IMR-90 (cell line): ENCODE results near the gene FSTL5.

Source experiments
- BHLHE40 ChIP-seq: fragments of 150-350 bp; IDR thresholded peaks from 2 replicates; pipeline ENCODE4 v1.6.1; 2016; ENCODE audit warnings: mild to moderate bottlenecking, low read depth, low read length
- CHD1 ChIP-seq: IDR thresholded peaks from 2 replicates; pipeline ENCODE4 v1.6.1; 2012; ENCODE audit warnings: low read depth, low read length, improper control_type of control experiment
- MAZ ChIP-seq: IDR thresholded peaks from 2 replicates; pipeline ENCODE4 v1.6.1; 2012; ENCODE audit warnings: low read depth, mild to moderate bottlenecking, low read length, improper control_type of control experiment, moderate library complexity, borderline replicate concordance
- MXI1 ChIP-seq: IDR thresholded peaks from 2 replicates; pipeline ENCODE4 v1.6.1; 2012; ENCODE audit warnings: low read depth, mild to moderate bottlenecking, low read length, moderate library complexity, borderline replicate concordance
- NFE2L2 ChIP-seq: fragments of 150-350 bp; IDR thresholded peaks from 2 replicates; pipeline ENCODE4 v1.6.1; 2016; ENCODE audit warnings: low read depth, mild to moderate bottlenecking, low read length
- POLR2A ChIP-seq: IDR thresholded peaks from 2 replicates; pipeline ENCODE4 v1.6.1; 2012; ENCODE audit warnings: mild to moderate bottlenecking, low read depth, low read length
- RAD21 ChIP-seq: IDR thresholded peaks from 2 replicates; pipeline ENCODE4 v1.6.1; 2012; ENCODE audit warnings: low read length, improper control_type of control experiment
- RCOR1 ChIP-seq: IDR thresholded peaks from 2 replicates; pipeline ENCODE4 v1.6.1; 2012; ENCODE audit warnings: mild to moderate bottlenecking, low read length, improper control_type of control experiment; ENCODE audit not compliant: insufficient replicate concordance
- RFX5 ChIP-seq: IDR thresholded peaks from 2 replicates; pipeline ENCODE4 v1.8.0; 2012; ENCODE audit warnings: low read depth, mild to moderate bottlenecking, low read length, moderate library complexity
- SMC3 ChIP-seq: fragments of 150-350 bp; IDR thresholded peaks from 2 replicates; pipeline ENCODE4 v1.6.1; 2016; ENCODE audit warnings: low read depth, mild to moderate bottlenecking, antibody characterized with exemption, low read length, moderate library complexity
- TF ChIP-seq, protein P1 (sequence below): conservative IDR thresholded peaks from 2 replicates; pipeline ENCODE4 v1.5.1; 2012; ENCODE audit warnings: mild to moderate bottlenecking, low read depth, low read length, improper control_type of control experiment

DNA sequence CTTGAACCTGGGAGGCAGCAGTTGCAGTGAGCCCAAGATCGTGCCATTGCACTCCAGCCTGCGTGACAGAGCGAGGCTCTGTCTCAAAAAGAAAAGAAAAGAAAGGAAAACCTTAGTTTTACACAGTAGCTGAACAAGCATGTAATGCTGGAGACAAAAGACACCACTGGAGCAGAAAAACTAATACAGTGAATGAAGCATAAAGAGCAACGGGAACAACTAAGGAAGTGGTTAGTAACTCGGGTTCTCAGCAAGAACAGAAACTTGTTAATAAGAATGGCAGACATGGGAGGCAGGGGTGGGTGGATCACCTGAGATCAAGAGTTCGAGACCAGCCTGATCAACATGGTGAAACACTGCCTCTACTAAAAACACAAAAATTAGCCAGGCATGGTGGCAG lies 263.7 kb downstream of the FSTL5 start:
- TF ChIP-seq, protein P1, sequence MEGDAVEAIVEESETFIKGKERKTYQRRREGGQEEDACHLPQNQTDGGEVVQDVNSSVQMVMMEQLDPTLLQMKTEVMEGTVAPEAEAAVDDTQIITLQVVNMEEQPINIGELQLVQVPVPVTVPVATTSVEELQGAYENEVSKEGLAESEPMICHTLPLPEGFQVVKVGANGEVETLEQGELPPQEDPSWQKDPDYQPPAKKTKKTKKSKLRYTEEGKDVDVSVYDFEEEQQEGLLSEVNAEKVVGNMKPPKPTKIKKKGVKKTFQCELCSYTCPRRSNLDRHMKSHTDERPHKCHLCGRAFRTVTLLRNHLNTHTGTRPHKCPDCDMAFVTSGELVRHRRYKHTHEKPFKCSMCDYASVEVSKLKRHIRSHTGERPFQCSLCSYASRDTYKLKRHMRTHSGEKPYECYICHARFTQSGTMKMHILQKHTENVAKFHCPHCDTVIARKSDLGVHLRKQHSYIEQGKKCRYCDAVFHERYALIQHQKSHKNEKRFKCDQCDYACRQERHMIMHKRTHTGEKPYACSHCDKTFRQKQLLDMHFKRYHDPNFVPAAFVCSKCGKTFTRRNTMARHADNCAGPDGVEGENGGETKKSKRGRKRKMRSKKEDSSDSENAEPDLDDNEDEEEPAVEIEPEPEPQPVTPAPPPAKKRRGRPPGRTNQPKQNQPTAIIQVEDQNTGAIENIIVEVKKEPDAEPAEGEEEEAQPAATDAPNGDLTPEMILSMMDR, result no peak
- TF ChIP-seq BHLHE40 (no peak), RCOR1 (no peak), NFE2L2 (no peak), POLR2A (no peak), RAD21 (no peak), SMC3 (no peak), MXI1 (no peak), RFX5 (no peak), MAZ (no peak), CHD1 (no peak)
